Stomach (tissue), 4 donors: Measurements from ENCODE around the gene RFX3.

Experiments used
- EP300 ChIP-seq: sonication (generic); formaldehyde crosslinking; IDR thresholded peaks from one replicate; pipeline ENCODE4 v1.6.1; 2017; ENCODE audit warnings: antibody characterized with exemption
- POLR2A ChIP-seq, 4 donors: fragments of 450-650 bp; IDR thresholded peaks; one replicate each; pipeline ENCODE4 v1.6.1; 2016; ENCODE audit warnings: antibody characterized with exemption in 4 of 4, control low read depth in 2 of 4, mild to moderate bottlenecking in 1 of 4, moderate library complexity in 1 of 4
- POLR2AphosphoS5 ChIP-seq, 3 donors: sonication (generic); formaldehyde crosslinking; IDR thresholded peaks; one replicate each; pipeline ENCODE4 v1.6.1; 2016; ENCODE audit warnings: antibody characterized with exemption in 3 of 3
- TF ChIP-seq, protein P1 (sequence below), 7 experiments: fragments of 450-650 bp in 4 of 7; fragments of 200-600 bp in 3 of 7; sonication (generic) in 3 of 7; IDR thresholded peaks; one replicate each; pipeline ENCODE4 v1.5.1; 2016 to 2019; ENCODE audit warnings: antibody characterized with exemption in 7 of 7, control low read depth in 2 of 7, mild to moderate bottlenecking in 1 of 7

GRCh38 chr9:3498691-3499090 is 27.1 kb downstream of the RFX3 start:
- TF ChIP-seq EP300 = no peak
- TF ChIP-seq, protein P1, sequence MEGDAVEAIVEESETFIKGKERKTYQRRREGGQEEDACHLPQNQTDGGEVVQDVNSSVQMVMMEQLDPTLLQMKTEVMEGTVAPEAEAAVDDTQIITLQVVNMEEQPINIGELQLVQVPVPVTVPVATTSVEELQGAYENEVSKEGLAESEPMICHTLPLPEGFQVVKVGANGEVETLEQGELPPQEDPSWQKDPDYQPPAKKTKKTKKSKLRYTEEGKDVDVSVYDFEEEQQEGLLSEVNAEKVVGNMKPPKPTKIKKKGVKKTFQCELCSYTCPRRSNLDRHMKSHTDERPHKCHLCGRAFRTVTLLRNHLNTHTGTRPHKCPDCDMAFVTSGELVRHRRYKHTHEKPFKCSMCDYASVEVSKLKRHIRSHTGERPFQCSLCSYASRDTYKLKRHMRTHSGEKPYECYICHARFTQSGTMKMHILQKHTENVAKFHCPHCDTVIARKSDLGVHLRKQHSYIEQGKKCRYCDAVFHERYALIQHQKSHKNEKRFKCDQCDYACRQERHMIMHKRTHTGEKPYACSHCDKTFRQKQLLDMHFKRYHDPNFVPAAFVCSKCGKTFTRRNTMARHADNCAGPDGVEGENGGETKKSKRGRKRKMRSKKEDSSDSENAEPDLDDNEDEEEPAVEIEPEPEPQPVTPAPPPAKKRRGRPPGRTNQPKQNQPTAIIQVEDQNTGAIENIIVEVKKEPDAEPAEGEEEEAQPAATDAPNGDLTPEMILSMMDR (IDR thresholded peaks at IDR 0.05) = no peak
- no peak for TF ChIP-seq POLR2A (IDR thresholded peaks at IDR 0.05)
- no peak for TF ChIP-seq POLR2AphosphoS5 (IDR thresholded peaks at IDR 0.05)
